HG02588 (cell line): ENCODE data around the gene COL5A3.
"Not testable (repeated sequence)": the region's sequence is repeated elsewhere in the genome, so short reads cannot be mapped to it uniquely, and the experiment has no call there.

Experiments used
- ATAC-seq: cut with Tn5 transposase; IDR thresholded peaks from one replicate; pipeline ENCODE4 v1.9.1; 2021; ENCODE audit warnings: mild to moderate bottlenecking, moderate library complexity; ENCODE audit not compliant: unreplicated experiment

Gene COL5A3

GRCh38 chr19:9940778-9941177 lies 69.5 kb downstream of the COL5A3 start:
- ATAC-seq: no peak

GRCh38 chr19:9939301-9939913 lies 70.9 kb downstream of the COL5A3 start:
- no peak for ATAC-seq

GRCh38 chr19:9937001-9937411 lies 73.3 kb downstream of the COL5A3 start:
- ATAC-seq: no peak

- ATAC-seq: no peak
Observed at GRCh38 chr19:9936326-9937000, 73.8 kb downstream of the COL5A3 start, which contains the start of gene OLFM2. TSS of gene OLFM2 (minus strand) at chr19:9936515. CDS start at chr19:9936366, 149 bp downstream.

- no peak for ATAC-seq
Observed at GRCh38 chr19:9935506-9936325, 74.6 kb downstream of the COL5A3 start.

- ATAC-seq: no peak
Observed at GRCh38 chr19:9934132-9934950, 76.0 kb downstream of the COL5A3 start.

- no peak for ATAC-seq
Observed at GRCh38 chr19:9932835-9933234, 77.5 kb downstream of the COL5A3 start.

- ATAC-seq: no peak
Observed at GRCh38 chr19:9931629-9932028, 78.7 kb downstream of the COL5A3 start.

GRCh38 chr19:9923440-9923839 lies 86.9 kb downstream of the COL5A3 start:
- no peak for ATAC-seq

- ATAC-seq: not testable (repeated sequence)
Observed at GRCh38 chr19:9922782-9923379, 87.4 kb downstream of the COL5A3 start.

GRCh38 chr19:9917321-9917720 lies 93.0 kb downstream of the COL5A3 start:
- ATAC-seq: no peak

GRCh38 chr19:9916719-9917118 lies 93.6 kb downstream of the COL5A3 start:
- ATAC-seq: no peak

GRCh38 chr19:9914315-9915207 lies 95.7 kb downstream of the COL5A3 start:
- no peak for ATAC-seq

GRCh38 chr19:9914001-9914314 lies 96.3 kb downstream of the COL5A3 start:
- ATAC-seq: no peak

- no peak for ATAC-seq
Observed at GRCh38 chr19:9913237-9914000, 96.9 kb downstream of the COL5A3 start.

GRCh38 chr19:9912551-9913236 lies 97.6 kb downstream of the COL5A3 start:
- ATAC-seq: no peak

- no peak for ATAC-seq
Observed at GRCh38 chr19:9911524-9912185, 98.6 kb downstream of the COL5A3 start.

GRCh38 chr19:9910625-9911024 lies 99.7 kb downstream of the COL5A3 start:
- no peak for ATAC-seq
